GM18868 (cell line): Measurements from ENCODE around the gene RAB25.
A peak's percentile ranks its signal among the peaks of the same experiment; 100 is the strongest.
"Not testable (repeated sequence)": the region's sequence is repeated elsewhere in the genome, so short reads cannot be mapped to it uniquely, and the experiment has no call there.

ENCODE experiments used
- ATAC-seq: cut with Tn5 transposase; IDR thresholded peaks from one replicate; pipeline ENCODE4 v1.9.1; 2021; ENCODE audit warnings: mild to moderate bottlenecking, moderate library complexity; ENCODE audit not compliant: unreplicated experiment

Gene RAB25

GRCh38 chr1:156060937-156061636 lies at the start of gene RAB25:
Gene RAB25 (plus strand): TSS chr1:156061160. CDS start chr1:156061401, 241 bp downstream.
- no peak for ATAC-seq

GRCh38 chr1:156012051-156012817 lies 48.7 kb upstream of the RAB25 start:
- peak; percentile 72 for ATAC-seq

GRCh38 chr1:156014829-156015228 lies 46.1 kb upstream of the RAB25 start:
- ATAC-seq = no peak

- ATAC-seq = no peak
Observed at GRCh38 chr1:156019946-156020292, 41.0 kb upstream of the RAB25 start.

- peak; percentile 98 for ATAC-seq
Observed at GRCh38 chr1:156020293-156021092, 40.5 kb upstream of the RAB25 start, which contains the start of gene SSR2. Gene SSR2 (minus strand): TSS chr1:156020951. CDS start chr1:156020167, 784 bp downstream.

DNA sequence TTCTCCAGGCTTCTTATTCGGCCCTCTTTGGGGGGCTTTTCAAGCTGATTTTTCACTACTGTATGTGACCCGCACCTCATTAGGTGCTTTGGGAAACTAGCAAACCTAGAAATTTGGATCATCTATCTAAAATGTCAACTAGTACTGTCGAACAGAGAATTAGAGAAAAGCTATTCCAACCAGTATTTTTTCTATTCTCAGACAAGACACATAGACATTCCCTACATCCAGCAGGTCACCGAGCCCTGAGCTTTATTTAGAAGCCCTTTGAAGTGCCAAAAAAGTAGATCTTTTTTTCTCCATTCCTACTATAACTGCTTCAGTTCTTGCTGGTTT lies 39.9 kb upstream of the RAB25 start:
- ATAC-seq = no peak

GRCh38 chr1:156021954-156022353 lies 39.0 kb upstream of the RAB25 start:
- ATAC-seq = no peak

GRCh38 chr1:156024801-156025200 lies 36.2 kb upstream of the RAB25 start:
- no peak for ATAC-seq

GRCh38 chr1:156025876-156026275 lies 35.1 kb upstream of the RAB25 start:
- ATAC-seq = no peak

DNA sequence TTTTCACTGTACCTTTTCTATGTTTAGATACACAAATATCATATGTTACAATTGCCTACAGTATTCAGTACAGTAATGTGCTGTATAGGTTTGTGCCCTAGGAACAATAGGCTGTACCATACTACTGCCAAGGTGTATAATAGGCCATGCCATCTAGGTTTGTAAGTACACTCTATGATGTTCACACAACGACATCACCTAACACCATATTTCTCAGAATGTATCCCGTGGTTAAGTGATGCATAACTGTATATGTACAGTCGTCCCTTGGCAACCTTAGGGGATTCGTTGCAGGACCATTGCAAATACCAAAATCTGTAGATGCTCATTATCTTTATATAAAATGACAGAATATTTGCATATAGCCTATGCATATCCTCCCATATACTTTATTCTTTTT lies 34.4 kb upstream of the RAB25 start:
- no peak for ATAC-seq

- no peak for ATAC-seq
Observed at GRCh38 chr1:156033011-156033410, 27.9 kb upstream of the RAB25 start.

GRCh38 chr1:156034991-156035390 lies 26.0 kb upstream of the RAB25 start:
- ATAC-seq = not testable (repeated sequence)

GRCh38 chr1:156042828-156043227 lies 18.1 kb upstream of the RAB25 start:
- no peak for ATAC-seq

DNA sequence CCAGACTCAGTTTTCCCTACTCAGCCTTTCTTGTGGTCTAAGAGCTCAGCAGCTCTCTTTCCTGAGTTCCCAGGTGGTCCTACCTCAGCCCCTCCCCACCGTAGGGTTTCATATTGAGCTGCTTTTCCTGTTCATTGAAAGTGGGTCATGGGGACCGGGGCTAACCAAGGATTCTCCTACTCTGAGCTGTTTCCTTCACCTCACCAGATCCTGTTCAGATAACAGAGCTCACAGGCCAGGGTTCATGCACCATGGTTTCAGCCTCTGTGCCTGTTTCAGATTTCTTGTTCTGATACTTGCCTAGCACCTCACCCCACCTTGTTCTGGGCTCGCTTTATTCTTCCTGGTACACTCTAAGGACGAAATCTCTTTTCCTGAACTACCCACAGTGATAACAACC lies 15.9 kb upstream of the RAB25 start:
- ATAC-seq = no peak

DNA sequence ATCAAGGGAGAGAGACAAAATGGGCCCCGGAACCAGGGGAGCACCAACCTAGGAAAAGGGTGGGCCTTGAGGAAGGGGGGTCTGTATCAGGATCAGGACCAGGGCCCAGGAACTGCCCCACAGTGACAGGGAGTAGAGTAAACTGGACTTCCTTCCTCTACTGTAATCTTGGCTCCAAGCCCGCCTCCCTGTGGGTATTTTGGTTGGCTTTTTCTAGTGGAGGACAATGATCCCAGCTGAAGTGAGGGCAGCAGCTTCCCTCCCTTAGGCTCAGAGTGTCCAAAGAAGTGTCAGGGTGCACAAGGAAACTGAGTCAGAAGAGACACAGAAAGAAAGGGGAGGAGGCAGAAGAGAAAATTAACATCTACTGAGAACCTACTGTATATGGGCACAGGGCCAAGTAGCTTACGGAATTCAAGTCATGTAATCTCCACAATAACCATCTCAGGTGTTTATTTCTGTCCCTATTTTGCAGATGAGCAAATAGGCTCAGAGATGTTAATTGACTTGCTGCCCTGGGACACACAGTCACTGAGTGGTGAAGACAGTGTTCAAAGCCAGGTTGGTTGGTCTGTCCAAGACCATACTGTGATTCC lies 12.2 kb upstream of the RAB25 start:
- no peak for ATAC-seq

DNA sequence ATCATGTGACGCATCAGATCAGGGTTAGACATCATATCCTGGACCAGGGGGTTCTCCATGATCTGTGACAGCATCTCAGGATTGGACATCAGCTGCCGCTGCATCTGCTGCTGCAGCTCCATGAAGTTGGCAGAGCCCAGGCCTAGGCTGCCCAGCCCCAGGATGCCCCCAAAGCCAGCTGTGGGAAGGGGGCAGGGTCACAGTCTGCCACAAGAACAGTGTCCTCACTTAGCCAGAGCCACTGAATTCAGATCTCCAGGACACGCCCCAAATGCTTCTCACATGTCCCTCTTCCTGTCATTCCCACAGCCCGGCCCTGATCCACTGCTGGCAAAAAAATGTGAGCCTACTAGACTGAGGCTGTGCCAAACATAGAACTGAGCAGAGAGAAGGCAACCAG lies 10.6 kb upstream of the RAB25 start:
- ATAC-seq = no peak

DNA sequence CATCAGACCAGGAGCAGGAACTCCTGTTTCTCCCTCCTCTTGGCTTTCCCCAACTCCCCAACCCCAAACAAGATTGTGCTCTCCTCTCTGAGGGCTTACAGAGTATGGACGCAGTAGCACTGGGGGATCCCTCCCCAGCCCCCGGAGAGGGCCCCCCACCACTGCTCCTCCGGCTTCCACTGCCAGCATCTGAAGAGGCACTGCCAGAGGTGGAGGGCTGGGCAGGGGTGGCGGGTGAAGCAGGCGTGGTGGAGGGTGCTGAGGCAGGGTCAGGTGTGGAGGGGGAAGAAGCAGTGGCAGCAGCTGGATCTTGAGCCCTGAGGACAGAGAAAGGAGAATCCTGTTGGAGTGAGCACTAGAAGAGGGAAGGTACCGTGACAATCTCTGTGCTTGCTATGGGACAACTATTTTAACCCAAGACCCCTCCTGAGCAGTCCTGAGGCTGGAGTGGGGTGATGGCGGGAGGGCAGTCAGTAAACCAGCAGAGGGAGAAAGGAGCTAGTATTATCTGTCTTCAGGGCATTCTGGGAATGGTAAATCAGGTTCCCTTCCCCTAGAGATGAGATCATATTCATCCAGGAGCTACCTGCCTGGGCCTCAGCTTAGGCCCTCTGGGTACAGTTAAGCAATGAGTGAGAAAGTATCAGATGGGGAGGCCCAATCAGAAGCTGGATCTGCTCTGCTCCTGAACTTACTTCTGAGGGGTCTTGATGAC lies 9.8 kb upstream of the RAB25 start:
- no peak for ATAC-seq

DNA sequence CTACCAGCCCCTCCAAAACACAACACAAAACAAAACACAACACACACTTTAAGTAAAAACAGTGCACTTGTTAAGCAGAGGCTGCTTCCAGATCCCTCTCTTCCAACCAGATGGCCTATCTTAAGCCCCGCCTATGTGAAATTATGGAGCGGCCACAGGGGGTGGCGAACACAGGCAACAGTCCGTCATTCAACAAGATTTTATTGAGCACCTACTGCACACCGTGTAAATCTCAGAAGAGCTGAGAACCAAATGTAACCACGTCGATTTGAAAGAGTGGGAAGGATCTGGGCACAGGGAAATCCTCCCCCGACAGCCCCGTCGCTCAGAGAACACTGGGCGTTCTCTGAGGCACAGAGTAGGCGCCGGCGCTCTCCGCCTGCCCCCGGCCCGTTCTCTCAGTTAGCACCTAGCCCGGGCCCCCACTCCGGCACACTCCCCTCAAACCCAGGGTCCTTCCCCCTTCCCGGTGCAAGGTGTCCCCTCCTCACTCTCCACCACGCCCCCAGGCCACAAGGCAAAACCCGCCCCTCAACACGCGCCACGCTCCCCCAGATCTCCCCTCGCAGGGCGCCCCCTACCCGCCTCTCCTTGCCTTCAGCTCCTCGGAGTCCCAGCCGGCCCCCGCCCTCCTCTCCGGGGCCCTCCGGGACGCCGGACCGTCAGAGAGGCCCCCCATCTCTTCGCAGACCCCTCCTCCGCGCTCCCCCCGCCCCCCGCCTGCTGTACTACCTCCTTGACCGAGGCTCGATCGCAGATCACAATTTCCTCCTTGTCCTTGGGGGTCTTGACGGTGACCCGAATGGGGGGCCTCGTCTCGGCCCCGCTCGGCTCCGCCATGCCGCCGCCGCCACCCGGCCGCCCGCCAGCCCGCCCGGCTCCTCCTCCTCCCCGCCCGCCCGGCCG lies 7.8 kb upstream of the RAB25 start:
- ATAC-seq = no peak

- ATAC-seq = peak; percentile 47
Observed at GRCh38 chr1:156053768-156054499, 7.0 kb upstream of the RAB25 start, which contains the start of gene UBQLN4. Gene UBQLN4 (minus strand): TSS chr1:156053798. CDS start chr1:156053701, 97 bp downstream.
